ENCODE results near the gene NXN.
"Not testable (repeated sequence)": the region's sequence is repeated elsewhere in the genome, so short reads cannot be mapped to it uniquely, and the experiment has no call there.

The NXN gene

DNA sequence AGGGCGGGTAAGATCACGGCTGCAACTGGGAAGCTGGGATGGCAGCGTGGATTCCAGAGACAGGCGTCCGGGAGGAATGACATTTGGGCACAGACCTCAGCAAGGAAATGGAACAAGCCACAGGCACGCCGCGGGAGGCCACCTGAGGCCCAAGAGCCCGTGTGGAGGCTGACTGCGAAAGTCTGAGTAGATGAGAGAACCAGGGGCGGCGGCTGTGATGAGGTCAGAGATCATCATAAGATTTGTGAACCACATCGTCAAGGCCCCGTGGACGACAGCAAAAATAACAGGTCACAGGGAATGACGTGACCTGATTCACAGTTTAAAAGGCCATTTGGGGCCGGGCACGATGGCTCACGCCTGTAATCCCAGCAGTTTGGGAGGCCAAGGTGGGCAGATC, 149.2 kb downstream of the NXN start:
- DNase-seq (ENCODE audit: low read depth) = no peak

DNA sequence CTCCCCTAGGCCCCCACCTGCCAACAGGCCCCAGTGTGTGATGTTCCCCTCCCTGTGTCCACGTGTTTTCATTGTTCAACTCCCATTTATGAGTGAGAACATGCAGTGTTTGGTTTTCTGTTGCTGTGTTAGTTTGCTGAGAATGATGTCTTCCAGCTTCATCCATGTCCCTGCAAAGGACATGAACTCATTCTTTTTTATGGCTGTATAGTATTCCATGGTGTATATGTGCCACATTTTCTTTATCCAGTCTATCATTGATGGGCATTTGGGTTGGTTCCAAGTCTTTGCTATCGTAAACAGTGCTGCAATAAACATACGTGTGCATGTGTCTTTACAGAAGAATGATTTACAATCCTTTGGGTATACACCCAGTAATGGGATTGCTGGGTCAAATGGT, 150.0 kb downstream of the NXN start:
- DNase-seq (ENCODE audit: low read depth) = not testable (repeated sequence)

DNA sequence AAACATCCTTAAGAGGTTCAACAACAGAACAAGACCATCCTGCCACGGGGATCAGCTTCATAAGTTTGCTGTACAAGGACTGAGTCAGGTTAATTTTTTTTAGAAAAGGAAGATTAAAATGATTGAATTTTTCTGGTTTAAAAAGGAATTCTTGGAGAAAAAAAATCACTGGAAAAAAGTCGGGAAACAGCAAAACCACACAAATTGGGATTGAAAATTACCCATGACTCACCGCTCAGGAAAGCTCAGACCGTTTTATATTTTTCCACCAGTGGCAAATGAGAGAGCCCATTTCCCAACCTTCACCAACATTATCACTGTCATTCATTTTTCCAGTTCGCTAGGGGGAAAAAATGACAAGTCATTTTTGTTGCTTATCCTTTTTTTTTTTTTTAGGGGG, 150.8 kb downstream of the NXN start:
- DNase-seq (ENCODE audit: low read depth) = peak; percentile 68

DNA sequence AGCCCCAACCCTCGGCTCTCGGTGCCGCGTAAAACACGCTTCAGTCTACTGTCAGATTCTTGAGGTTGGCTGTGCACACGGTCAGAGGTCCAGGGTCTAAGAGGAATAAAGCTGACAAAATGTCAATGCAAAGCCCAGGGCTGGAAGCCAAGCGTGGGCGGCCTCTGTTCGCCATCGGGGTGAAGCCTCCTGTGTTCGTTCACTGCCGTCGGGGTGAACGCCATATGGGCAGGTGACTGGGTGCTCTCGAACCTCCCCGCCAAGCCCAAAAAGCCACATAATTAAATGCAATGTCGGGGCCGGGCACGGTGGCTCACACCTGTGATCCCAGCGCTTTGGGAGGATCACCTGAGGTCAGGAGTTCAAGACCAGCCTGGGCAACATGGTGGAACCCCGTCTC, 152.8 kb downstream of the NXN start:
- no peak for DNase-seq (ENCODE audit: low read depth)

DNA sequence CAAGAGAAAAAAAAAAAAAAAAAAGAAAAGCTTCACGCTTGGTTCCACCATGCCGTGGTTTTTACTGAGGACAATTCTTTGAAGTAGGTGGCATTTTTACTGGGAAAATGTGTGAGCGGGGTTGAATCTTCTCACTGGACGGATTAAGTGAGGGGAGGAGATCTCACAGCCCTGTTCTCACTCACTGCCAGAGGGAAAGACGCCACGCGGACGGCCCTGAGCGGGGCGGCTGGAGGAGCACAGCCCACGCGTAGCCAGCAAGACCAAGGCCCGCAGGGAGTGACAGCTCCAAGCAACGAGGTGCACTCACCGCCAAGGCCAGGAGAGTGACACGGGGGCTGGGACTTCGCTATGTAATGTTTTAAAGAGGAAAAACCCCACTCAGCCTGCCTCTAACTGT, 154.4 kb downstream of the NXN start:
- DNase-seq (ENCODE audit: low read depth) = no peak

DNA sequence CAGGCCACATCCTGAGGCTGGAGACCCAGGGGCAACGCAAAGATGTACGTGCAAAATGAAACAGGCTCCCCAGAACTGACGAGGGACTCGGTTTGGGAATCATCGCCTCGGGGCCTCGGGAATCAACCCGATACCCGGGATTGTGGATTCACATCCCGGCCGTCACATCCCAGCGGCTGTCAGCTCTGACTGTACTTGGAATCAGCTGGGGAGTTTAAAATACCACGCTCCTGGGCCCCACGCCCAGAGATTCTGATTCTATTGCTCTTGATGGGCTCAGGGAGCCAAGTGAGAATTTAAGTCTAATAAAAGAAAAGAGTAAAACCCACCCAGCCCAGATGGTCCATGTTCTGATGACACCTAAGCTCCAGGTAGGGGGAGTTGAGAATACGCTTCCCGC, 155.2 kb downstream of the NXN start:
- no peak for DNase-seq (ENCODE audit: low read depth)

DNA sequence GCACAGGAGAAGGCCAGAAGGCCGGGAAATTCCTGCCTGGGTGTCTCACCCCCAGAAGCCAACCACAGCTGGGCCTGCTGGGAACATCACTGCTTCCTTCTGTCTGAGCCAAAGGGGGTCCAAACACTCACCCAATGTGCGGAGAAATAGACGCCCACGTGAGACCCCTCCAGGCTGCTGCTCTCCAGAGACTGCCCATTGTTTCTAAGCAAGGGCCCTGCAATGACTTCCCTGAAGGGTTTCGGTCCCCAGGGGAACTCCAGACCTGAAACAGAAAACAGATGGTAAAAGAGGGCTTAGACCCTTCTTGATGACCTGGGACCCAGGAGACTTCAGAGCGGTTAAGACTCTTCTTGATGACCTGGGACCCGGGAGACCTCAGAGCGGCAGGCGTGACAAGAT, 156.1 kb downstream of the NXN start:
- DNase-seq (ENCODE audit: low read depth) = no peak

DNA sequence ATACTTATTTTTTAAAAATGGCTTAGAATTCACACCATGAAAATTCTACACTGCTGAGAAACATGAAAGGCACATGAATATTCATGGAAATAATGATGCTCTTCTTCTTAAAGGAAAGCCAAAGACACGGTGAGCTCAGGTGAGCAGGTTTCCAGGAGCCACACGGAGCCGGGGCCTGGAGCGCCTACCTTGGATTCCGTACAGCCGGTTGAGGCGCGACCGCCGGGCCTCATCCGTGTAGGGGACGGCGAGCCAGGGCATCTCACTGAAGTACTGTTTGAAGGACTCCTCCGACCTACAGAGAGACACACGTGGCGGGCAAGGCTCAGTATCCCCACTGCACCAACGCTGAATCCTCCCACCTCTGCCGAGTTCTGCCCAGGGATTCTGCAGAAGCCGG, 160.3 kb downstream of the NXN start:
- no peak for DNase-seq (ENCODE audit: low read depth)

DNA sequence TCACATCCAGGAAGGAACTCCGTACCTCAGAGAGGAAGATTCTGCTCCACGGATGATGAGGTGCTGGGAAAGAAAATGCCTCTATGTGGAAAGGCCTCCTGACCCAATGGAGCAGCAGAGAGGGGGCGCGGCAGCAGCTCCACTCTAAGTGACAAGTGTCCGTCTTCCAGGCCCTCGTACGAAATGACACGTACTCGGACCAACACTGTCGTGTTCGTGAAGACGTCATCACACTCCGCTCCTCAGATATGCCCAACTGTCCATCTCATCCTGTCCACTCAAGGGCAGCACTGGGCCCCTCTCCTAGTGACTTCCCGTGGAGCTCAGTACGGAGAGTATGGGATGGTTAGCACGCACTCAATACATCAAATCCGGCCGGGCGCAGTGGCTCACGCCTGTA, 165.2 kb downstream of the NXN start:
- DNase-seq (ENCODE audit: low read depth) = no peak

DNA sequence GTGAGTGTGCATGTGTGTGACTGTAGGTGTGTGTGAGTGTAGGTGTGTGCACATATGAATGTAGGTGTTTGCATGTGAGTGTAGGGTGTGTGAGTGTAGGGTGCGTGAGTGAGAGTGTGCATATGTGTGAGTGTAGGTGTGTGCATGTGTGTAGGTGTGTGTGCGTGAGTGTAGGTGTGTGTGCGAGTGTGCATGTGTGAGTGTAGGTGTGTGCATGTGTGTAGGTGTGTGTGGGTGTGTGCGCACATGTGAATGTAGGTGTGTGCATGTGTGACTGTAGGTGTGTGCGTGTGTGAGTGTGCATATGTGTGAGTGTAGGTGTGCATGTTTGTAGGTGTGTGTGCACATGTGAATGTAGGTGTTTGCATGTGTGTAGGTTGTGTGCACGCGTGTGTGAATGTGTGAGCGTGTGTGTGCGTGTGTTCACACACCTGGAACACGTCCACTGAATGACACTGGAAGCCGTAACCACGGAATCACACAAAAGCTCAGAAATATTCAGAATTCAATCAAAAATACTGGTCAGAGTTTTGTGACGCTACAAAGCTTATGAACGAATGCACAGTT, 166.9 kb downstream of the NXN start:
- DNase-seq (ENCODE audit: low read depth) = no peak

DNA sequence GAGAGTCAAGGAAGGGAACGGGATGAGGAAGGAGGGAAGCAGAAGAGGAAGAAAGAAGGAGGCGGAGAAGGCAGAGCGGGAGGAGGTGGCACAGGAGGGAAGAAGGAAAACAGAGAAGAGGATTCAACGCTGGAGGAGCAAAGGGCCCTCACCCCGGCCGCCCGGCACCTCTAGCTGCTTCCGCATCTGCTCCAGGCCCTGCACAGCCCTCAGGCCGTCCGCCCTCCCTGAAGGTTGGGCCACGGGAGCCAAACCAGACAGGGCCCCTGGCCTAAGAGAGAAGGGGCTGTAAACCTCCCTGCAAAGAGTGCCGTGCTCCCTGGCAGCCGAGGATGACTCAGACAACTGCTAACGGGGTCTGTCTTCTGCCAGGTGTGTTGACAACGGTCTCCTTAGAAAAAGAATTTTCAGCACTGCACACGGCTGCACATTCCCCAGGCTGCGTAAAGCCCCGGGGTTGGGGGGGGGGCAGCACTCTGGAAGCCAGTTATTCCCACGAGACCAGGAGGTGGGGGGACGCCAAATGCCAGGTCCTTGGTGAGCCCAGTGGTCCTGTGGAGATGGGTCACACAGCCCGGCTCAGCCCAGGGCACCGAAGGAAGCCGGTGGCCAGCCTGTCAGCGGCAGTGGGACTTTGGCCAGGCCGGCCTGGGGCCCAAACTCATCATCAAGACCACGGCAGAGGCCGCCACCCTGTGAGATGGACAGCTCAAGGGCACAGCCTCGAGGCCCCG, 168.4 kb downstream of the NXN start:
- no peak for DNase-seq (ENCODE audit: low read depth)

DNA sequence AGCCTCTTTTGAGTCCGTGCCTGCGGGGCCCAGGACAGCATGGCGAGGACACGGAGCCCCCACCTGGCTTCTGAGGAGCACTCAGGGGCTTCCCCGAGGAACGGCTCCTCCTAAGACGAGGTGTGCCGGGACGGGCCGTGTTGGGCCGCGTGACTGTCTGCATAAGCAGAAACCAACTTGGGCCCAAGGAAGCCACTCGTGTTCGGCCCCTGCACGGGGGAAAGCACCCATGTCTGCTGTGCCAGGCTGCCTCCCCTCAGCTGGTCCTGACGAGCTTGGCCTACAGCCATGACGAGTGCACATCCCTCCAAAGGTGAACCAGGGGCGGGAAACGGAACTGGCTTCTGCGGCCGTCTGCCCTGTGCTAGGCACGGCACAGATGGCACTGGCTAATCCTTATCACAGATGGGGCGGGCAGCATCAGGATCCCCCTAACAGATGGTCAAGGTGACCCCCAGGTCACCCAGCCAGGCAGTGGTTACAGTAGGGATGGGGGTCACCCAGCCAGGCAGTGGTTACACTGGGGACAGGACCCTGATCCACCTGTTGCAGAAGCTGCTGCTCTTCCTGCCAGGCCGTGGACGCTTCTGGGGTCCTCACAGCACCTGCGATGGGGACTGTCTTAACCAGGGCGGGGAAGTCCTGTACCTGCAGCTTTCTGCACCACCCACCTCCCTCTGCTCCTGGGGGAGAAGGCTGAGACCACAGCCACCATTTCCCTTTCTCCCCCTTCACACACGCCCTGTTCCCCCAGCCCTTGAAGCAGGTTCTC, 171.9 kb downstream of the NXN start:
- DNase-seq (ENCODE audit: low read depth) = no peak

DNA sequence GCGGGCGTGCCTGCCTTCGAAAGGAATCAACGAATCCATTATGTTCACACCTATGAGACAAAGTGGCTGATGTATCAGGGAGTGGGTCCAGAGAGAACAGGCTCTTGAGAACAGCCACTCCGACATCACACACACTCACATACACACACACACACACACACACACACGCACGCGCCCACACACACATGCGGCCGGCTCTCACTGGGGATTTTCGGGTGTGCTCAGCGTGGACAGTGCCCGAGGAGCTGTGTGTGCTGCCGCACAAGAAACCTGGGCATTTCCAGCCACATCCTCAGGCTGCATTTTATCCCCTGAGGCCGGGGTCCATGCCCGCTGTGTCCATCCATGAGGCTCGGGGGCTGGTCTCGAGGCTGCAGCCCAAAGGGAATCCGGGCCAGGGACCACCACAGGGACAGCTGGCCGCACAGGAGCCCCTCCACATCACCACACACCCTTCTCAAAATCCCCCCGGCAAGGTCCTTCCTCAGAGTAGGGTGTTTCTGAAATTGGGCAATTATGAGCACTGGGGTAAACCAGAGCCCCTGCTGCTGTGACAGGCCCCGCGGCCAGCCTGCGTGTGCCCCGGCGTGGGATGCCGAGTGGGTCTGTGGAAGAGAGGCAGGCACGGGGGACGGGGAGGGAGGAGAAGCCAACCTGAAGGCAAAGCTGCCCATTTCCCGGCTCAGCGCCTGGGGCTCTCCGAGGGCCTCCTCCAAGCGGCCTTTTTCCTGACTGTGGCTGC, 172.6 kb downstream of the NXN start:
- no peak for DNase-seq (ENCODE audit: low read depth)

DNA sequence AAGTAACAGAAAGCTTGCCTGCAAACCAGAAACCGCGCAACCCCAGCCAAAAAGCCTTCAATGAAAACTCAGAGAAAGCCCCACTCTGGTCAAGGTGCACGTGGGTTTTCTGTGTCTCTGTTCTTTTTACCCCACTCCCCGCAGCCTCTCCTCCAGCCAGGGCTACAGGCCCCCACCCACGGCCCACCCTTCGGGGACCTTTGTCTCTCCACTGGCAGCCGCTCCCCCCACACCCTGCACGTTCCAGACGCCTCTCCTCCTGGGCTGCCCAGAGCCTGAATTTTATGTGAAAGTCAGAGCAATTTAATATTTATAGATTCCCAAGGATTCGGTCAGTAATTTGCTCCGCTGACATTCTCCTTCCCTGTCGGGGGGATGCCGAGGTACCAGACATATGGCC, 173.2 kb downstream of the NXN start:
- DNase-seq (ENCODE audit: low read depth) = no peak

DNA sequence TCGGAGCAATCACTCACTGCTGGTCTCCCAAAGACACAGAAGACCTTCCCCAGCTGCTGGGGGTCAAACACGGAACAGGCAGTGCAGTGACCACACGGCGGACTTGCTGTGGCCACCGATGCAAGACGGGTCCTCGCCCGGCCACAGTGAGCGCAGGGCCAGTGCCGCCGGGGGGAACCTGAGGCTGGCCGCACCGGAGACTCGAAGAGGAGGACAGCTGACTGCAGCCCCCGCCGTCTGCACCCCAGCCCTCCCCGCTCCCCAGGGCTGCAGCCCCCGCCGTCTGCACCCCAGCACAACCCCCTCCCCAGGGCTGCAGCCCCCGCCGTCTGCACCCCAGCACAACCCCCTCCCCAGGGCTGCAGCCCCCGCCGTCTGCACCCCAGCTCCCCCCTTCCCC, 173.7 kb downstream of the NXN start:
- not testable (repeated sequence) for DNase-seq (ENCODE audit: low read depth)

DNA sequence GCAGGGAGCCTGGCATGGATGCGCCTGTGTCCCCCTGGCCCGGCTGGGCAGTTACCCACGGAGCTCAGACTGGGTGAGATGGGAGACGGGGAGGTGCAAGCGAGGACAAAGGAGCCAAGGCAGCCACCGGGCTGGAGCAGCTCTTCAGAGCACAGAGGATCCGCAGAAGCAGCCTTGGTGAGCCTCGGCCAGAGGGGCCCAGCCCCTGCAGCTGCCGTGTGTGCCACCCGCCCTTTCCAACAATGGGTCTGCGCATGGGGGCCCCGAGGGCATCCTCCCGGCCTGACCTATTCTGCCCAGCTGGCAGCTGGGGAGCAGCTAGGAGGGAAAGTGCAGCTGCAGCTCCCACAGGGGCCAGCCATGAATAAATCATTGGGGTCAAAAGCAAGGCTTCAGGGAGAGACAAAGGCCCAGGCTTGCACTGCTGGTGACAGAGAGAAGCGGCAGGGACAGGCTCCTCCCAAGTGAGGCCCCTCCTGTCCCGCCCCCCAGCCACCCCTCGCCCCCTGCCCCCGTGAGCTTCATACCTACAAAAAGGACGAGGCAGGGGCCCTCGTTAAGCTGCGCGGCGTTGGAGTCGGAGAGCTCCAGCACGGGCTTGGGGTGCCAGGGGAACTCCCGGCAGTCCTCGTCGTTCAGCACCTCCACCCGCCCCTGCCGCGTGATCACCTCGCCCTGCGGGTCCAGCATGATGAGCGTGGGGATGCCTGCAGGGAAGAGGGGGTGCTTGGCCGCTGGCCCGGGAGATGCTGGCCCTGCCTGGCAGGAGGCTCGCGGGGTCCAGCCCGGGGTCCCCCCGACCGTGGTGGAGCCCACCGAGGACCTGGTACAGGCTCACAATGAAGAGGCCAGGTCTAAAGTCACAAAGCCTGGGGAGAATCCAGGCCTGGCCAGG, 174.8 kb downstream of the NXN start:
- DNase-seq (ENCODE audit: low read depth) = no peak

DNA sequence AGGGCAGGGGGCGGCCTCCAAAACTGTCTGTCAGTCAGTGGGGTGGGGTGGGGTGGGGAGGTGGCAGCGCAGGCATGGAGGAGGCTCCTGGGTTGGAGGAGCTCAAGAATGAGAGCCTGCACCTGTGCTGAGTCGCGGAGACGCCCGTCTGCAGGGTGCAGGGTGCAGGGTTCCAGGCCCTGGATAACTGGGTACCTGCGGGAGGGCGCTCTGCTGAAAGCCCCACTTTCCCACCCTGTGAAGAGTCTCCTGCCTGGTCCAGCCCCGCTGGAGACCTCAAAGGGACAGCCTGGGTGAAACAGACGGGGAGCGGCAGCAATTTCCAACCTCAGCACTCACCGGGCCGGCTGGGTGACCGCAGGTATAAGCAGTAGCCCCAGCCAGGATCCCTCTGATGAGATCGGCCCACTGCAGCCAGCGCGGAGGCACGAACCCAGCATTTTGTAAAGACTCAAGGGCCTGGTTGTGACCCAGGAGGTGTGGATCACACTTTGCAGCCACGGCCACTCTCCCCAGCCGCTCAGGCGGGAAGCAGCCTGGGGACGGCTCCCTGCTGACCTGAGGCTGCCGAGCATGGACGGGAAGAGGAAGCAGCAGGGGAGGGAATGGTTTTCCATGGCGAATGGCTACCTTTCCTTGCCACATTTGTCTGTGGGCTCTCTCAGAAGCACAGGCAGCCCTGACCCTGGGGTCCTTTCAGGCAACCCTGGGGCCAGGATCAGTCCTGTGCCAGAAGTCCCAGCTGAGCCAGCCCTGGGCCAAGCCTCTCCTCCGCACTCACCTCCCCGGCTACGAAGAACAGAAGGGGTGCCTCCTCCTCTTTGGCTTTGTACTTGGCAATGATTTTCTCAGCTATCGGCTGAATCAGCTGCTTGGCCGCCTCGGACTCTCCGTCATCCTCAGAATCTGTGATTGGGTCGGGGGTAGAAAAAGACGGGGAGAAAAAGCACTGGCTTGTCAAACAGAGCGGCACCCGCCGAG, 176.4 kb downstream of the NXN start:
- DNase-seq (ENCODE audit: low read depth) = no peak

DNA sequence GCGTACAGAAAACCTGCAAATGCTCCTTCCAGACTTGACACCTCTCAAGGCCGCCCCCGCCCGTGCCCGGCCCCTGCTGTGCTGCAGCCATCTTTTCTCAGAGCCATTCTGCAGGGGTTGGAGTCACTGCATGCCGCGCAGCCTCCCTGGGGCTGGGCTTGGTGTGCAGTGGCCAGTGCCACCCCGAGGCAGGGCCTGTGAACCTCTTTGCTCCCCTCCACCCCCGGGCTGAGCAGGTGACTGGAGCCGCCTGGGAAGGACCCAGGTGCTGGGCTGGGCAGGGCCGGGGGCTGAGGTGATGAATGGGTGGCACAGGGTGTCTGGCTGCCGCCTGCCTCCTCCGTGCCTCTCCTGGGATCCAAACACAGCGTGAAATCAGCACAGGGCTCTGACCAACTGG, 177.1 kb downstream of the NXN start:
- DNase-seq (ENCODE audit: low read depth) = no peak

DNA sequence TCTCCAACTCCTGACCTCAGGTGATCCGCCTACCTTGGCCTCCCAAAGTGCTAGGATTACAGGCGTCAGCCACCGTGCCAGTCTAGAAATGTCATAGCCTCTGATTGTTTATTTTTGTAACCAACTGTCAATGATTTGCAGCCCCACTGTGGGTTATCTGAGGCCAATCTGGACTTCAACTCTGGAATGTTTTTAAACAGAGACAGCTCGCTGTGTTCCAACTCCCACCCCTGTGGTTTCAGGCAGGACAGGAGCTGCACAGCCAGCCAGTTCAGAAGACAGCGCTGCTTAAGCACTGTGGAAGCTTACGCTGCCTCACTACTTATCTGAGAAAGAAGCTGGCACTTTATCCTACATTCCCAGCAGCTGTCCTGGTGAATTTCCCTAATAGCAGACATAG, 177.9 kb downstream of the NXN start:
- DNase-seq (ENCODE audit: low read depth) = peak; percentile 34

DNA sequence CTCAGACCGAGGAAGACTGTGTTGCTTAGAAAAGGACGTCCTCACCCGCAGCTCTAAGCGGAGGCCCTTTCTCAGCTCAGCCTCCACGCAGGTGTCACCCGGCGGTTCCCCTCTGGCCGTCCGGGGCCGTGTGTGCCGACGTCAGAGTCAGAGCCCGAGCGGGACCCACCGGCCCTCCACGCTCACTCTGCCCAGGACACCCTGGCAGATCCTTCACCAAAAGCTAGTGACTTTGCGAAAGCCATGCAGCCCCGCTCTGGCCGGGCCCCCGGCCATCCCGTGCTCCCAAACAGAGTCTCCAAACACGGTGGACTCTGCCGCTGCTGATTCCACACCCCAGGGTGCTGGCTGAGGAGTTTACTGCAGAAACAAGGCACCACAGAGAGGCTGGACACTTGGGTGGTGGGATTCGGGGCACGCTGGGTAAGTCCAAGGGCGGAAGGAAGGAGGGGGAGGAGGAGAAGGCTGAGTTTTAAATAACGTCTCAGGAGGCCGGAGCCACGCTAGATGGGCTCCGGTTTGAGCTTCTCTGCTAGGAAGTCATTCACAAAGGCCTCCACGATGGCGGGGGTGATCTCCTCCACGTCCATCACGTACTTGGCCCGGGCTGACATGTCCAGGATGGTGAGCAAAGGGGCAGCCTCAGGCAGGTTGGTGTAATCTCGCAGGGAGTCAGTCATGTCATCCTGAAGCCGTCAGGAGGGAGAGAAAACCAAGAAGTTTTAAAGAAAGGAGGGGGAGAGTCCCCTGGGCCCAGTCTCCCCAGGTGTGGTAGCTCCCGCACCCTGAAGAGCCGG, 178.9 kb downstream of the NXN start:
- DNase-seq (ENCODE audit: low read depth) = no peak
